DMS153 (cell line): ENCODE results near the gene TMEM14B.
A peak's percentile ranks its signal among the peaks of the same experiment; 100 is the strongest.
"Not testable (repeated sequence)": the region's sequence is repeated elsewhere in the genome, so short reads cannot be mapped to it uniquely, and the experiment has no call there.

Experiments
- DNase-seq: peaks from one replicate; lab custom pipeline; 2025; lab: John Stamatoyannopoulos, UW

TMEM14B gene

GRCh38 chr6:10746915-10747250, 722 bp upstream of the TMEM14B start:
- no peak for DNase-seq

- no peak for DNase-seq
These were observed 2.1 kb downstream of the TMEM14B start for GRCh38 chr6:10749734-10750133.

- DNase-seq = not testable (repeated sequence)
These were observed 3.0 kb downstream of the TMEM14B start for GRCh38 chr6:10750568-10750967.

GRCh38 chr6:10751757-10752156, 4.2 kb downstream of the TMEM14B start:
- DNase-seq = not testable (repeated sequence)

- no peak for DNase-seq
These were observed 8.5 kb downstream of the TMEM14B start for GRCh38 chr6:10756085-10756484.

- no peak for DNase-seq
These were observed 11.8 kb downstream of the TMEM14B start for GRCh38 chr6:10759312-10759839.

GRCh38 chr6:10759884-10760329, 12.3 kb downstream of the TMEM14B start:
- DNase-seq = no peak

GRCh38 chr6:10763006-10763405, 15.4 kb downstream of the TMEM14B start:
- DNase-seq = no peak

- DNase-seq = no peak
These were observed 21.8 kb downstream of the TMEM14B start for GRCh38 chr6:10769419-10769818.

GRCh38 chr6:10771371-10771894, 23.8 kb downstream of the TMEM14B start:
- peak; percentile 15 for DNase-seq

GRCh38 chr6:10778230-10778629, 30.6 kb downstream of the TMEM14B start:
- DNase-seq = no peak

- no peak for DNase-seq
These were observed 31.5 kb downstream of the TMEM14B start for GRCh38 chr6:10779076-10779475.

- DNase-seq = no peak
These were observed 44.1 kb downstream of the TMEM14B start for GRCh38 chr6:10791673-10792072.

- no peak for DNase-seq
These were observed 44.5 kb downstream of the TMEM14B start for GRCh38 chr6:10792101-10792500.

- no peak for DNase-seq
These were observed 45.4 kb downstream of the TMEM14B start for GRCh38 chr6:10793035-10793434.

GRCh38 chr6:10793695-10794094, 46.1 kb downstream of the TMEM14B start:
- DNase-seq = no peak

- DNase-seq = no peak
These were observed 46.6 kb downstream of the TMEM14B start for GRCh38 chr6:10794239-10794638.

GRCh38 chr6:10800810-10801209, 53.2 kb downstream of the TMEM14B start:
- DNase-seq = no peak

GRCh38 chr6:10801224-10801848, 53.7 kb downstream of the TMEM14B start:
- DNase-seq = no peak
